SK-N-MC (cell line): ENCODE measurements around the gene PRPF4.

Source experiments
- FOXP2 ChIP-seq: optimal IDR thresholded peaks from 2 replicates; pipeline ENCODE3; 2011; ENCODE audit warnings: mild to moderate bottlenecking, moderate library complexity; ENCODE audit not compliant: insufficient read depth; ENCODE audit errors: extremely low read length, control extremely low read depth
- POLR2AphosphoS5 ChIP-seq: IDR thresholded peaks from 2 replicates; pipeline ENCODE4 v1.6.1; 2012; ENCODE audit warnings: mild to moderate bottlenecking, low read depth, low read length, borderline replicate concordance

DNA sequence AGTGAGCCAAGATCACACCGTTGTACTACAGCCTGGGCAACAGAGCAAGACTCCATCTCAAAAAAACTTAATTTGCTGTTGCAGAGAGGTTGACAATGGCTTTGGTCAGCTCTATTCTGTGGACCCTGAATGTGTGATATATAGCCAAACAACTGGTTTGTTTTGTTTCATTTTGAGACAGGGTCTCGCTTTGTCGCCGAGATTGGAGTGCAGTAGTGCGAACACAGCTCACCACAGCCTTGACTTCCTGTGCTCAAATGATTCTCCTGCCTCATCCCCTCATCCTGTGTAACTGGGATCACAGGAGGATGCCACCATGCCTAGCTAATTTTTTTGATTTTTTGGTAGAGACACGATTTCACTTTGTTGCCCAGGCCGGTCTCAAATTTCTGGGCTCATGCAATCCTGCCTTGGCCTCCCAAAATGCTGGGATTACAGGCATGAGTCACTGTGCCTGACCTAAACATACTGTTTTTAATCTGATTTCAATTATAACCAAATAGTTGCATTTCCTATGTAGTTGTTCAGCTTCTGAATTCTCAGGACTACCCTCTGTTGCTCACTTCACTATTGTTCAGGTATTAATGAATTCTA is 17.9 kb downstream of the PRPF4 start:
- TF ChIP-seq FOXP2 (no peak), POLR2AphosphoS5 (no peak)
